Activated T-cell treated with anti-CD3 and anti-CD28 coated beads for 24 hours (primary cell): Measurements from ENCODE around the gene PLCB1.
"Not testable (repeated sequence)": the region's sequence is repeated elsewhere in the genome, so short reads cannot be mapped to it uniquely, and the experiment has no call there.

ENCODE experiments used
- DNase-seq: peaks from one replicate; pipeline ENCODE4 v3.0.0-alpha.2; 2020; ENCODE audit warnings: low read depth

Gene PLCB1

GRCh38 chr20:8404912-8405635, 273.0 kb downstream of the PLCB1 start:
- DNase-seq, result no peak

- no peak for DNase-seq
These were observed 274.3 kb downstream of the PLCB1 start for GRCh38 chr20:8406391-8406790.

DNA sequence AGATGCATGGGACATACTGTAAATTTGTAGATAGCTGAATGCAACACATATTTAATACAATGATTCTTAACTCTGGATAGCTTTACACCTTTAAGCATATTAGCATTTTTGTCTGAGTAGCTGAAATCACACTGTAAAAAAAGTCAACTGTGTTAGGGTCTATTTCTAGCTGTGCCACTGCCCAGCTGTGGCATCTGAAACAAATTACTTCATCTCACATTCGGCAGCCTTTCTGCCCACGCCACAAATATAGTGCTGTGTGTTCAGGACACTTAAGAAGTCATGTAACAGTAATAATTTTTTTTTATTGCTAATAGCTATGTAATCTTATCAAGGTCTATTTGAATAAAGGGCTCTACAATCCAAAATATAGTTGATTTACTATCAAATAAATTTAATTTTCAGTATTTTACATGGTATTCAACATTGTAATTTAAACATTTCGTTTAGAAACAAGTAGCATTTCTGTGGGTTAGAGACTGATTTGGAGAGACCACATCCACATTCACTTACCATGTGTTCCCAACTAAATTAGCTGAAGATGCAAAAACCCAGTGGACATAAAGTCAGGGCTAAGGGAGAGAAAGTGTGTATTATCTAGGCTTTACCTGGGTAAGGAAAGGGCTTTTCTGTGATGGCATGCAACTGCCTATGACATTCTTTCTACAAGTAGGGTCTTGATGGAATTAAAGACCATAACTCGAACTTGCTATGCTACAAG, 276.7 kb downstream of the PLCB1 start:
- DNase-seq, result no peak

DNA sequence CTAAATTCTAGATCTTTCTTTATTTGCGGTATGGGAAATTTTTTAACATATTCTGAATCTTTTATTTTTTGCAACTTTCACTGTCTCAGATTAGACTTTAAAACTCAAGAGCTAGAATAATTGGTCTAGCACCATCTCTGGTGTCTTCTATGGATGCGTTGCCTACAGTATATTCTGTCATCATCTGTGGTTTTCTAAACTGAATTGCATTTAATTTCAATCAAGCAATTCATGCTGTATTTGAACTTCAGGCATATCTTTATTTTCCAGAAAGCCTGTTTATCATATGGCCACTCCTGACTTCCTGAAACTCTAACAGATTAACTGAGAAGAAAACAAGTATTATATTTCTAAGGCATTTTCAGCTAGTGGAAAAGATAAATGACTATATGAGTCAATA, 281.6 kb downstream of the PLCB1 start:
- no peak for DNase-seq

DNA sequence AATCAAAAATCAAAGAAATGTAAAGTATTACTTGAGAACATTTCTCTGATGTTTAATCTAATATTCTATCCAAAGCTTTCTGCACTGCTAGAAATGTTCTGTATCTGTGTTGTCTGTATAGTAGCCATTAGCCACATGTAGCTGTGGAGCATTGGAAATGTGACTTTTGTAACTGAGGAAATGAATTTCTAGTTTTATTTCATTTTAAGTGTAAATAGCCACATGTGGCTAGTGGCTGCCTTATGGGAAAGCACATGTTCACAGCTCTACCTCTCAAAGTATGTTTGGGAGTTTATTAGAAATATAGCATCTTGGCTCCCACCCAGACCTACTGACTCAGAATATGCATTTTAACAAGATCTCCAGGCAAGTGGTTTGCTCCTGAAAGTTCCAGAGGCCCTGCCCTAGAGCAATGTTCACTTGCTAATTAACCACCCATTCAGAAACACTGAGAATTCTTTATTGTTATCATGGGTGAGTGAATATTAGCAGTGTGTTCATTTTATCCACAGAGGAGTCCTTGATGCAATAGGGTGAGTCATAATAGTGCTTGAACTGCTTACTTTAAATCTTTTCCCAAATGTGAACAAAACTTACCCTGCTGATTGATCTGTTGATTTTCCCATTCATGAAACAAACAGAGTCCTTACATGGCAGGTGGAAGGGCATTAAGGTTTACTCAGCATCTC, 282.7 kb downstream of the PLCB1 start:
- DNase-seq, result no peak

GRCh38 chr20:8421981-8422380, 289.9 kb downstream of the PLCB1 start:
- no peak for DNase-seq

- no peak for DNase-seq
These were observed 291.4 kb downstream of the PLCB1 start for GRCh38 chr20:8423482-8423881.

- DNase-seq, result no peak
These were observed 291.9 kb downstream of the PLCB1 start for GRCh38 chr20:8424010-8424409.

GRCh38 chr20:8425016-8425415, 292.9 kb downstream of the PLCB1 start:
- DNase-seq, result no peak

DNA sequence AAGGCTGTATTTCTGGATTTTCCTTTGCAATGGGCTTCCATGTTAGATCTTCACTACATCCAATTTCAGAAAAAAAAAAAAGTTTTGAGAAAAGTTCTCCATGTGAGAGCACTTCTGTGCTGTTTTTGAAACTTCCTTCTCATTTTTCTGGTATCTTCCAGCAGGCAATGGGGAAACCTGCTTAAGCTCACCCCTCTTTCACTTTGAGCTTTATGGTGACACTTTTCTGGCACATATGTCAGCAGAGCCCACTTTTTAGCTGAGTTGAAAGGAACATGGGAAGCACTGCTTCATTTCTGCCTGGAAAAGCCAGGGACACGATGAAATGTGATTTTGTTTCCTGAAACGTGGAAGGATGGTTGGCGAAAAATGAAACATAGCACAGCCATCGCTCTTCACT, 293.7 kb downstream of the PLCB1 start:
- no peak for DNase-seq

DNA sequence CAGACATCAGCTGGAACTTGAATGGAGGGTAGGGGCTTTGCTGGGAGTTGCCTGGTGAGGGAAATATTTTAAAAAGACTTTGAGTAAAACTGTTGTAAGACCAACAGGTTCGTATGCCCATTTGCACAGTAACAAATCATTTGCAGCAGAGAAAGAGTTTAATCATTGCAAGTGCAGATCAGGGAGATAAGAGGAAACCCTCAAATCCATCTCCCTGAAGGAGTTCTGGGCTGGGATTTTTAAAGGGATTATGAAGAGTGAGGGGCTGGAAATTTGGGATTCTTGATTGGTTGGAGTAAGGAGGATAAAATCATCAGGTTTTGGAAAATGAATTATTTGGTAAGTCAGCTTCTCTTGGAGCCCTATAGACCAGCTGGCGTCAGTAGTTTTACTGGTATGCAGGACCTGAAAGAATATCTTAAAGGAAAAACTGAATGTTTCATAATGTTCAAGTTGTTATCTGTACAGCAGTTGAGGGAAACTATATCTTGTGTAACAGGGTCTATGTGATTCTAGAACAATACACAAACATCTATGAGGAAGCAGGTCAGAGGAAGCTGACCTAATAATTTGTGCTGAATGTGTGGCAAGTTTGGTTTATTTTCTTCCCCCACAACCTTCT, 295.5 kb downstream of the PLCB1 start:
- no peak for DNase-seq

DNA sequence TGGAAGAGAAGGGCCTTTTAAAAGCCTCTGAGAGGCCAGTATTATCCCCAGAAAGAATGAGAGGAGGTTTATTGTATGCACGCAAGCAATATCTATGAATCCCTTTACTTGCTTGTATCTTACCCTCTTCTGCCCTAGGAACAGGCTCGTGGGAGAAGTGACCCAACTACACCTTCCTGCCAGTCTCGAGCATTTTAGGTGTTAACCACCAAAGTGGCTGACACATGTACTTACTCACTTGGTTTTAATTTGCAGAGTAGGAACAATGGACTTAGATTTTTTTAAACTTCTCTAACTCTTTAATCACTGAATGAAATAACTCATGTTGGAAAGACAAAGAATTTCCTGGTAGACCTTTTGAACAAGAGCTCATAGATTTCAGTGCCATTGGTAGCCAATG, 296.9 kb downstream of the PLCB1 start:
- DNase-seq, result no peak

GRCh38 chr20:8431538-8432434, 299.7 kb downstream of the PLCB1 start:
- DNase-seq, result no peak

DNA sequence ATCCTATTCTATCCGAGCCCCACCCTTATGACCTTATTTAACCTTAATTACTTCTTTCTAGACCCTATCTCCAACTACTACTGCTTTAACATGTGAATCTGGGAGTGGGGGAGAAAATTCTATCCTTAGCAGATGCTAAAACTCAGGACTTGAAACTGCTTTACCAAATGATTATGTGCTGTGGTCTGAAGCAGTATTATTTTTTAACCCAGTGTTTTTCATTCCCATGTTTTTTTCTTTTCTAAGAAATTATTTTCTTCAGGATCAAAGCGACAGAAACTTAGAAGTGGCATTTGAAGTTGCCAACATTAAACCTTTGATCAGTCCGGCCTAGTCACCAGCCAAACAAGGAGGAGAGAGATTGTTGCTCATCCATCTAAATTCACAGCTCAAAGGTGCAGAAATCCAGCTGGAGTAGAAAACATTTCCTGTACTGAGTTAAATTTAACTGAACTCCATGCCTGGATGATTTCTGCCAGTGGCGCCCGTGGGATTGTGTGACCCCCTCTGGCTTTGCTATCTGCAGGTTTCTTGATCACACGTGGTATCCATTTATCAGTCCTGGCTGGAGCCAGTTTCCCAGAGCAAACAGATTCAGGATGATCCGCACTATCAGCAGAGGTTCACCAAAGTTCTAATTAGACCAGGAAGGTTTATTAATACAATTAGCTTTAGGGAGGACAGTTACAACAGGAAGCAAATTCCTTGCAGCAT, 300.5 kb downstream of the PLCB1 start:
- no peak for DNase-seq

DNA sequence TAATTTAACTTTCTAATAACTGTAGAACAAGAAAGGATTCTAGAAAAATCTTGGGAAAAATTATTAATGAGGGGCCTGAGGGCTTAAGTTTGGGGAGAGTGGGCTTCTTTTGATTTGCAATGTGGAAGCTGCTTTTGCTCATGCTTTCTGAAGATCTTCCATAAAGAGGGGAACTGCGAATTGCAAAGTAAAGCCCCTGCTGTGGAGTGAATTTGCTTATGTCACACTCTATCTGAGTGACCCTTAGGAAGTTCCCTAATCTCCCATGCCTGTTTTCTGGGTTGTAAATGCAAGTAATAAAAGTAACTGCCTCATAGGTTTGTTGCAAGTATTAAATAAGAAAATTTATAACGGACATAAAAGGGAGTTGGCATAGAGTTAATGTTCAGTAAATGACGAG, 301.2 kb downstream of the PLCB1 start:
- DNase-seq, result no peak

DNA sequence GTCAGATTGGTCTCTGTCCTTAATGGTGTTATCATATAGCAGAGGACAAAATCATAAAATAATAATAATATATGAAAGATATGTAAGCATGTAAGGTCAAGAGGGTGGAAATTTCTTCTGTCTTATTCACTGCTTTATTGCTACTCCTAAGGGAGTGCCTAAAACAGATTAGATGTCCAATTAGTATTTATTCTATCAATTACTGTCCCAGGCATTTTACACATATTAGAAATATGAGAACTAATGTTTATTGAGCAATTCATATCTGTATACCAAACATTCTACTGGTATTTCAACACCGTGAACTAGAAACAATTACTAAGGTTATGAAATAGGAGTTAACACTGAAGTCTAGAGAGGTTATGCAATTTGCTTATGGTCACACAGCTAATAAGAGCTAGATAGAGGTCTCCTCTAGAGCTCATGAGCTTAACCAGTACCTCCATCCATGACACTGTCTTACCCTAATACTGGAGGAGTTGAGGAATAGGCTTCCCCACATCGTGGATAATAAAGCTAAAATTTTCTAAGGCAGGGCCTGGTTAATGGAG, 302.3 kb downstream of the PLCB1 start:
- no peak for DNase-seq

DNA sequence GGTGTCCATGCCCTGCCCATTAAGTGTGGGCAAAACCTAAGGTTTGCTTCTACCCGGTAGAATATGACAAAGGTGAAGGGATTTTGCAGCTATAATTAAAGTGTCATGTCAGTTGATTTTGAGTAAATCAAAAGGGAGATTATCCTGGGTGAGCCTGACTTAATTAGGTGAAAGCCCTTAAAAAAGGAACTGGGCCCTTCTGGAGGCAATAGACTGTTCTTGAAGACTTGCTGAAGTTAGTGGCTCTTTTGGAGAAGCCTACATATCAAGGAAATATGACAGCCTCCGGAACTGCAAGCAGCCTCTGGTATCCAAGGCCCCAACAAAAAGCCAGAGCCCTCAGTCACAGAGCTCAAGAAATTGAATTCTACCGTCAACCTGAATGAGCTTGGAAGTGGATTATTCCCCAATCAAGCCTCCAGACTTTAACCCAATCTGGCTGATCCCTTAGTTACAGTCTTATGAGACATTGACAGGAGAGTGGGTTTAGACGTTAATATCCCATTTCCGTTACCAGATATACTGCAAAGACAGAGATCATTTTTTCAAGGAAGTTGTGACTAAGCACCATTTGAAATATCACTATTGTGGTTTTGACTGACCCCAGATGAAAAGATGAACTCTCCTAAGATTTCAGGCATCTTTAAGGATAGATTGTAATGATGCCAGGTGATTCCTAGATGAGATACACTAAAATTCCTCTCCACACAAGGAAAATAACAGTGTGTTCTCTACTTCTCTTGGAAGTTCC, 303.4 kb downstream of the PLCB1 start:
- DNase-seq, result no peak

DNA sequence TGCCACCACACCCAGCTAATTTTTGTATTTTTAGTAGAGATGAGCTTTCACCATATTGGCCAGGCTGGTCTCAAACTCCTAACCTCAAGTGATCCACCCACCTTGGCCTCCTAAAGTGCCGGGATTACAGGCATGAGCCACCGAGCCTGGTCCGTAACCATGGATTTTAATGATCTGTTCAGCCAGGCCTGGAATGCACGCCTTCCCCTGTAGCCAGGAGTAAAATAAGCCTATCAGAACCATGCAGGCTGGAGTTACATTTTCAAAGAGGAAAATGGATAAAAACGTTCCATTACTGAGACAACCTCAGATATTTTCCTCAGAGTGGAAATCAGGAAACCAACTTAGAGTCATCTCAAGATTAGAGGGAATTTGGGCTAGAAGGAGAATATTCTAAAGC, 304.9 kb downstream of the PLCB1 start:
- DNase-seq, result not testable (repeated sequence)

DNA sequence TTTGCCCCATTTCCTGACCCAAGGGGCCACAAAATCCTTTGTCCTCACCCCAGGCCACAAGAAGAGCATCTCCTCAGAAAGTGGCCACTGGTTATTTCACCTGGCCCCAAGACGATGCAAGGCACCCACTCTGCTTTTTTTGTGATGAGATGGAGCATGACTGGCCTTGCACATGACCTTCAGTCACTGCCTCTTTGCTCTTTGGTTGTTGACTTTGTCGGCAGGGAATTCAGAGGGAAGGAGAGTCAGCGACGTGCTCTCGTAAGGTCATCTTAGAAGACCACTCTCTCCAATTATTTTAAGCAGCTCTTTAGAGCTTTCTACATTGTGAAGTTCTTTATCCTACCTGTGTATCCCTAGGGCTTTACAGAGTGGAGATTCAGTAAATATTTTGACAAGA, 306.7 kb downstream of the PLCB1 start:
- DNase-seq, result no peak

- no peak for DNase-seq
These were observed 311.5 kb downstream of the PLCB1 start for GRCh38 chr20:8443464-8444072.
